HuH-7 (cell line): ENCODE data around the gene MRPL43.
A peak's percentile ranks its signal among the peaks of the same experiment; 100 is the strongest.

Experiments used
- DNase-seq: peaks from one replicate; pipeline ENCODE4 v3.0.0; 2011; ENCODE audit warnings: low spot score

MRPL43 gene

GRCh38 chr10:101002456-101002855 is 15.2 kb upstream of the MRPL43 start:
- no peak for DNase-seq

- no peak for DNase-seq
Measured at GRCh38 chr10:101001659-101002035, 14.3 kb upstream of the MRPL43 start.

- DNase-seq, result no peak
Measured at GRCh38 chr10:101000915-101001658, 13.8 kb upstream of the MRPL43 start.

- no peak for DNase-seq
Measured at GRCh38 chr10:101000127-101000914, 13.0 kb upstream of the MRPL43 start.

- DNase-seq, result no peak
Measured at GRCh38 chr10:100999742-101000126, 12.4 kb upstream of the MRPL43 start, which contains the start of gene LZTS2. Gene LZTS2 (plus strand): TSS chr10:100999808. CDS start chr10:101002539, 2,731 bp downstream.

- DNase-seq, result peak; percentile 88
Measured at GRCh38 chr10:100998991-100999741, 11.9 kb upstream of the MRPL43 start.

- DNase-seq, result peak; percentile 91
Measured at GRCh38 chr10:100998183-100998990, 11.1 kb upstream of the MRPL43 start.

- peak; percentile 89 for DNase-seq
Measured at GRCh38 chr10:100997360-100998182, 10.3 kb upstream of the MRPL43 start.

- peak; percentile 77 for DNase-seq
Measured at GRCh38 chr10:100996678-100997359, 9.5 kb upstream of the MRPL43 start.

GRCh38 chr10:100995181-100995580 is 7.9 kb upstream of the MRPL43 start:
- DNase-seq, result no peak

GRCh38 chr10:100993986-100994708 is 6.8 kb upstream of the MRPL43 start:
- peak; percentile 62 for DNase-seq

- no peak for DNase-seq
Measured at GRCh38 chr10:100989088-100989487, 1.8 kb upstream of the MRPL43 start.

- DNase-seq, result no peak
Measured at GRCh38 chr10:100988166-100988565, 869 bp upstream of the MRPL43 start.

- no peak for DNase-seq
Measured at GRCh38 chr10:100987685-100988049, 370 bp upstream of the MRPL43 start.

GRCh38 chr10:100986623-100986951 is 710 bp downstream of the MRPL43 start:
- DNase-seq, result no peak

GRCh38 chr10:100985336-100985735 is 2.0 kb downstream of the MRPL43 start:
- no peak for DNase-seq

- DNase-seq, result no peak
Measured at GRCh38 chr10:100984672-100985177, 2.6 kb downstream of the MRPL43 start.

- no peak for DNase-seq
Measured at GRCh38 chr10:100983868-100984671, 3.2 kb downstream of the MRPL43 start.
